SU-DHL-6 (cell line): Measurements from ENCODE around the gene APOD.
"Not testable (repeated sequence)": the region's sequence is repeated elsewhere in the genome, so short reads cannot be mapped to it uniquely, and the experiment has no call there.

Experiments used
- CTCF ChIP-seq: fragments of 200-600 bp; sonication (generic); IDR thresholded peaks from one replicate; pipeline ENCODE4 v1.5.1; 2017; ENCODE audit warnings: antibody characterized with exemption, mild to moderate bottlenecking, low read length, moderate library complexity; ENCODE audit not compliant: insufficient read depth, poor library complexity, severe bottlenecking
- EZH2phosphoT487 ChIP-seq: fragments of 200-600 bp; sonication (generic), shearing (Covaris generic); conservative IDR thresholded peaks from 2 replicates; pipeline ENCODE4 v1.6.1; 2018; ENCODE audit warnings: mild to moderate bottlenecking, antibody characterized with exemption, low read length, moderate library complexity, mixed read lengths

- TF ChIP-seq CTCF, EZH2phosphoT487: not testable (repeated sequence)
Measured at GRCh38 chr3:195630938-195631495, 47.3 kb upstream of the APOD start.
